NCI-H2196 treated with DMSO at 0.1 percent for 48 hours (cell line): ENCODE results near the gene CD83.
"Not testable (repeated sequence)": the region's sequence is repeated elsewhere in the genome, so short reads cannot be mapped to it uniquely, and the experiment has no call there.

Experiments
- DNase-seq: peaks from one replicate; lab custom pipeline; 2025; ENCODE audit not compliant: unreplicated experiment; lab: John Stamatoyannopoulos, UW

CD83 gene

DNA sequence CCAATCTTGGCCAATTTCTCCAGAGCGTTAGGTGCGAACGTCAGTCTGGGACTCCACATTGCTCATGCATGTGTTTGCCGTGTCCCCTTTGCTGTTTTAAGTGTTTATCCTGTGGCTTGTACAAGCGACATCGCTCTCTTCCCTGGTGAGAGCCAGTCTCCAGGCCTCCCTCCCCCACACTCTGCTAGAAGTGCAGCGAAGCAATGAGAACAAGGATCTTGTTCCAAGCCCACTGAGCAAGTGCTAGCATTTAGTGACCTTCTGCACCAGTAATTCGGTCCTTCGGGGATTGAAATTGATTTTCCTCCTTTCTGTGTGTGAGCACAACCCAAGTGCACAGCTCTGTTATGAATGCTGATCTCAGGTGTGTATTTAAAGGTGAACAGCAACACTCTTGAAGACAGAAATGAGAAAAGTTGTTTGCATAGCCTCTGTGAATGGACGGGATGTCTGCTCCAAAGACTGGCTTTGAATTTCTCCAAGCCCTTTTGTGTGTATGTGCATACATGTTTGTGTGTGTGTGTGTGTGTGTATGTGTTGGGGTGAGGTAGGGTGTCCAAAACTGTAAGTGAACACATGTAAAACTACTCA, 29.0 kb downstream of the CD83 start:
- DNase-seq: no peak

DNA sequence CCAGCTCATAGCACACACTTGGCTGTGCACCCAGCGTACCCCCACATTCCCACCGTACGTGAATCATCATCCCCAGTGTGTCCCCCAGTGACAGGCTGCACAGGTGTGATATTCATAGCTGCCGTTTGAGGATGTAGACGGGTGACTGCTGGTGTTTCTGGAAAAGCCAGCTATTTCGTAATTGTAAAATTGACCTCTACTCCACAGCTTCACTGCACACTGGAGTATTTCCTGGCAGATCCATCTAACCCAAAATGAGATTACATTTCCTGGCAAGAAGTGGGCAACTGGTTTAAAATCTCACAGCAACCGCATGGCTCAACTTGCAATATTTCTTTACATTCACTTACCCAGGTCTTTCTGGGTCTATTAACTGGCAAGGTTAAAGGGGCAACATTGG, 30.3 kb downstream of the CD83 start:
- DNase-seq: no peak

GRCh38 chr6:14148471-14148870, 30.9 kb downstream of the CD83 start:
- DNase-seq: no peak

DNA sequence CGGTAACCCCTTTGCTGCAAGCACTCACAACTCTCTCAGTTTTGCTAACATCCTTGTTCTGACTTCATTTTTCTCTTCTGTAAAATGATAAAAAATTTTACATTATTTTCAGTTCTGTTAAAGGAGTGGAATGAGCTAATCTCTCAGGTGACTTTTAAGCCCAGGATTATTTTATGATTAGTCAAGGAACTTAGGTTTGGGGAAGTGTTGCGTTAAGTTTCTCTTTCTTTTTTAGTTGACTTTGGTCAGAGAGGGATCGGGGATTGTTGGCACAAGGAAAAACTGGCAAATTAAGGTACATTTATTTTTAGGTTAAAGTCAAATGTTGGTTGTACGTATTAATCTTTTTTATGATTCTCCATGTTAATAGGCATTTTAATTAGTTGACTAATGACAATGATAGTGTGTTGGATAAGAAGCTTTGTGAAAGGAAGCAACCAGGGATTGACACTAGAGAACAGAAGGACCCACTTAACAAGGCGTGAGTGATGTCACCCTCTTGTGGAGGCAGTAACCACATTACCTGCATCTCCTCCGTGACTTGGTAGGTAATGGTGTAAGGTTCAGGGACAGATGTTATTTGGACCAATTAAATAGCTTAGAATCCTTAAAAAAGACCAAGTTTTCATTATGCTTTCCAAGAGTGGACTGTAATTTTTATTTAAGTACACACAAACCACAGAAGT, 31.6 kb downstream of the CD83 start:
- no peak for DNase-seq

- DNase-seq: no peak
Observed at GRCh38 chr6:14149739-14150130, 32.2 kb downstream of the CD83 start.

GRCh38 chr6:14151300-14151699, 33.7 kb downstream of the CD83 start:
- not testable (repeated sequence) for DNase-seq

DNA sequence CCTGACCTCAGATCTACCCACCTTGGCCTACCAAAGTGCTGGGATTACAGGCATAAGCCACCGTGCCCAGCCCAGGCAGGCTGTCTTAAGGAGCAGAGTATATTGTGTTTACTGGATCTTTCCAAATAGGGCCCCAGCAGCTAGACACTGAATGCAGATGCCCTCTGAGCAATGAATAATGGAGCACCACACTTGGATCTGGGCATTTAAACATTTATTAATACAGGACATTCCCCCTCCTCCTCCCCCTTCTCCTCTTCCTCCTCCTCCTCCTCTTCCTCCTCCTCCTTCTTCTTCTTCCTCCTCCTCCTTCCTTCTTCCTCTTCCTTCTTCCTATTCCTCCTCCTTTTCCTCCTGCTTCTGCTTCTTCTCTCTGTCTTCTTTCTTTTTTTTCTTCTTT, 34.2 kb downstream of the CD83 start:
- DNase-seq: no peak

DNA sequence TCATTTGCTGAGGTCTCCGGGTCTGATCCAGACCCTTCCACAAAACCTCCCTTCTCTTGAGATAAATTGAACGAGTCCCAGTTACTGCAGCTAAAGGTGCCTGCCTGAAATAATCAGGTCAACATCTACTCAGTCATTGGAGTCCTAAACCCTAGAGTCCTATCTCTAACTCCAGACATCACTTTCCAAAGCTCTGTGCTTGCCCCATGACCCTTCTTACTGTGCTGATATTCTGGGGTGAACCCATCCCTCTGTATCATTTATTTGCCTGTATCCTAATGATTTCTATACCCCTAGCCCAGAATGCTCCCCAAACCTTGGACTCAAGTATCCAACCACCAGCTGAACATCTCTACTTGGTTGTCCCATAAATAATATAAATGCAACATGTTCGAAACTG, 35.7 kb downstream of the CD83 start:
- DNase-seq: no peak

- no peak for DNase-seq
Observed at GRCh38 chr6:14159090-14159489, 41.5 kb downstream of the CD83 start.

DNA sequence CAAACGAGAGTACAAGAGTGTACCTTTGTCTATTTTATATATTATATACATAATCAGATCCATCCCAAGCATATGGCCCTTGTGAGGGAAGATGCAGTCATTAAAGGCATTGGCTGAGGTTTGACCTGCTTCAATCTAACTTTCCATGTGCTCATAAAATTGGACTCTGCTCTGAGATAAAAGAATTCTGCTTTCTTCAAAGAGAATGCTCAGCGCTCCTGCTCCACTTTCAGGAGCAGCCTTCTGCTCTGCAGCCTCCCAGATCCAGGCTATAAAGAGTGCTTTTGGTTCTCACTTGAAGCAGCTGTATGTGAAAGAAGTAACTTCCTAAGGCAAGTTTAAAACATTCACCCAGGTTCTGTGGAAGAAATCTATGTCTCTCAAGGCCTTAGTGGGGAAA, 45.3 kb downstream of the CD83 start:
- DNase-seq: no peak

DNA sequence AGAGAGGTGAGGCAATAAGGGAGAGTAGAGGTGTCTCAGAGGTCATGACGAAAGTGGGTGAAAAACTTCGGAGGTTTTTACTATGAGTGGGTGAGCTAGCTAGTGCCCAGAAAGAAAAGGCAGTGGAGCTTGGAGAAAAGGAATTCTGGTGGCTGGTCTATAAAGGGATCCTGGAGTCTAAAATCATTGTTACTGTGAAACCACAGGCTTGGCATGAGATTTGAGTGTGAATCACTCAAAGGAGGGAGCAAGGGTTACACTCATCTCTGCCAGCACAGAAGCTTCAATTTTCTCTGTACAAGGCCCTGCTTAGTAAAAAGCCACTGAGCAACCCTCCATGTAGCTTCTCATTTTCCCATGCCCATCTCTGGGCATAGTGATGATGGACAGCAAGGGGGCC, 47.5 kb downstream of the CD83 start:
- DNase-seq: no peak

- no peak for DNase-seq
Observed at GRCh38 chr6:14166839-14167238, 49.3 kb downstream of the CD83 start.

DNA sequence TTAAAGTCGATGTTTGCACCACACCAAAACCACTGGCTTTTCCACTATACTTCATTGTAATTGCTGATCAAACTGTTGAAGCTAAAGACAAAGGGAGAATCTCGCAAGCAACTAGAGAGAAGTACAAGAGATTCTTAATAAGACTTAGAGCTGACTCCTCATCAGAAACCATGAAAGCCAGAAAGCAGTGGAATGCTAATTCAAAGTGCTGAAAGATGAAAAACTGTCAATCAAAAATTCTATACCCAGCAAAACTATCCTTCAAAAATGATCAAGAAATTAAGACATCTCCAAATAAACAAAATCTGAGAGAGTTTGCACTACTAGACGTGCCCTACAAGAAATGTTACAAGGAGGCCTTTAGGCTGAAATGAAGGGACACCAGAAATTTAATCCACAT, 52.6 kb downstream of the CD83 start:
- no peak for DNase-seq

DNA sequence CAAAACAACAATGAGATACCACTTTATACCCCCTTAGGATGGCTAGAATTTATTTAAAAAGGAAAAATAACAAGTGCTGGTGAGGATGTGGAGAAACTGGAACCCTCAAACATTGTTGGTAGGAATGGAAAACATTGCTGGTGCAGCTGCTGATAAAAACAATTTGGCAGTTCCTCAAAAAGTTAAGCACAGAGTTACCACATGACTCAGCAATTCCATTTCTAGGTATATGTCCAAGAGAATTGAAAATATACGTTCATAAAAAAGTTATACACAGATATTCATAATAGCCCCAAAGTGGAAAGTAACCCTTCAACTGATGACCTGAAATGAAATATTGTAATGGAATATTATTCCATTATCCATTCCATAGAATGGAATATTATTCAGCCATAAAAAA, 55.0 kb downstream of the CD83 start:
- no peak for DNase-seq

DNA sequence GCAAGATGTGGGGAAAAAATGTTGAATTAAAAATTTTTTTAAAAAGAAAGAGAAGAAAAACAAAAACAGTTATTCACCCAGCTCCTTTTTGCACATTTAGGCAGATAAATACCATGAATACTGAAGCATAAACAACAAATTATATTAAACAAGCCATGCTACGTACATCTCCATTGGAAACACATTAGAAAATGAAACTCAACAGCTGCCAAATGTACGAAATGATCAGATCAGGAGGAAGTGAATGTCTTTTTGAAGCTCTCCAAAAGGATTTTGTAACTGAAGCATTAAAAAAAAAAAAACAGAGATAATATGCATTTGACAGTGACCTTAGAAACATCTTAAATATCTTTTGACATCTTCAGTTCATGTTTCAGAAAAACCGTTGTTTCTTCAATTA, 56.7 kb downstream of the CD83 start:
- no peak for DNase-seq

DNA sequence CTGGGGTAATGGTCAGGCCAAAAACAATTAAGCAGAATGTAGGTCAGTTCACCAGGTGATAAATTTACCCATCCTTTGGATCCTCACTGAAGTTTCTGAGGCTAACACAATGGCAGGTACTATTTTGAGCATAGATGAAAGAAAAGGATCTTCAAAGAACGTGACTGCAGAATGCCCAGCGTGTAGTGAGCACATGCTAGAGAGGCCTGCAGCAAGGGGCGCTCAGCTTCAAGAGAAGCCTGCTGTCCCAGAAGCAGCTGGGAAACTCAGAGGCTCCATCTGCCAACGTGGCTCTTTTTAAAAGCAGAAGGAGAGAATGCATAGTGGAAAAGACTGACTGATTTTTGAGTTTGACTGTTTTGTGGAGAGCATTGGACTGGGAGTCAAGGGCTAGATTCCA, 57.4 kb downstream of the CD83 start:
- DNase-seq: no peak

DNA sequence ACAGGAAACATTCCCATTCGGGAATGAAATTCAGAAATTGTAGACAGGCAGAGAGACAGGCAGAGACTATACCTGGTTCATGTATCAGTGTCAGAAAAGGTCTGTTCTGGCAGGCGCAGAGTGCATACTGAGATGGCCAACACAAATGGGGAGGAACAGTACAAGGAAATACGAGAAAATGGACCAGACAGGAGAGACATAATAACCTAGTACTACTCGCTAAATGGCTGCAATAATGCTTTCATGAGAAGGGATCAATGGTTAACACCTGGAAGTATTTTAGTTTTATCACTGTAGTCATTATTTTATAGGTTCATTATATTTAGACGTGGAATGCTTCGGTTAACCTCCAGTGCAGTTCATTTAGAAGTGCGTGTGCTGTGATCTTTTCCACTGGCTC, 58.9 kb downstream of the CD83 start:
- DNase-seq: no peak

GRCh38 chr6:14177413-14178082, 60.0 kb downstream of the CD83 start:
- DNase-seq: no peak

GRCh38 chr6:14178083-14178445, 60.5 kb downstream of the CD83 start:
- no peak for DNase-seq

GRCh38 chr6:14180609-14181008, 63.0 kb downstream of the CD83 start:
- no peak for DNase-seq

GRCh38 chr6:14182916-14183315, 65.3 kb downstream of the CD83 start:
- DNase-seq: no peak
